Neural crest cell (in vitro differentiated cells): ENCODE measurements around the gene MICALL1. TPM values are rescaled to one million over a fixed set of nuclear protein-coding genes. Genes with fewer than 3 reads are reported as not detected.
A peak's percentile ranks its signal among the peaks of the same experiment; 100 is the strongest.

Source experiments
- DNase-seq: peaks from one replicate; pipeline ENCODE4 v3.0.0; 2021; ENCODE audit warnings: low read depth, mixed read lengths, low spot score
- H3K27ac Mint-ChIP-seq: one replicate; pipeline ENCODE4 v1.8.0; 2021; ENCODE audit warnings: mild to moderate bottlenecking, mixed read lengths; ENCODE audit not compliant: unreplicated experiment
- H3K27me3 Mint-ChIP-seq: 2 replicates; pipeline ENCODE4 v1.8.0; 2021; ENCODE audit warnings: low read depth, mild to moderate bottlenecking, mixed read lengths
- H3K36me3 Mint-ChIP-seq: 2 replicates; pipeline ENCODE4 v1.8.0; 2021; ENCODE audit warnings: low read depth, mild to moderate bottlenecking, mixed read lengths
- H3K4me1 Mint-ChIP-seq: 2 replicates; pipeline ENCODE4 v1.8.0; 2021; ENCODE audit warnings: mixed read lengths
- H3K4me3 Mint-ChIP-seq: one replicate; pipeline ENCODE4 v1.8.0; 2021; ENCODE audit warnings: mild to moderate bottlenecking, mixed read lengths
- H3K9me3 Mint-ChIP-seq: 2 replicates; pipeline ENCODE4 v1.8.0; 2021; ENCODE audit warnings: mixed read lengths
- CTCF ChIP-seq: fragments of 200-600 bp; sonication (generic); conservative IDR thresholded peaks from 2 replicates; pipeline ENCODE4 v1.5.0; 2021; ENCODE audit warnings: antibody characterized with exemption, mild to moderate bottlenecking
- total RNA-seq: library from RNA; stranded (reverse); gene quantifications from 2 replicates; pipeline ENCODE4 v1.2.1, GENCODE V29; 2021

MICALL1 gene
- total RNA-seq, 1 donor from 2014 or later, result 49.1 TPM

- no peak for TF ChIP-seq CTCF
- DNase-seq, result no peak
- Mint-ChIP-seq H3K27me3 (peaks cover 56% of the 10 kb centered on the region), H3K4me1 (peaks cover 64% of the 10 kb centered on the region), H3K36me3 (peaks cover 38% of the 10 kb centered on the region), H3K4me3 (peak overlapping the region; percentile 92), H3K9me3 (no peaks in the 10 kb centered on the region), H3K27ac (peak overlapping the region; percentile 95)
Observed at GRCh38 chr22:37967637-37968451, 61.7 kb downstream of the MICALL1 start.

GRCh38 chr22:37968452-37969251, 62.6 kb downstream of the MICALL1 start:
- Mint-ChIP-seq H3K4me1 (peaks cover 64% of the 10 kb centered on the region), H3K27me3 (peaks cover 58% of the 10 kb centered on the region), H3K4me3 (peak overlapping the region; percentile 92), H3K36me3 (peaks cover 41% of the 10 kb centered on the region), H3K27ac (peak overlapping the region; percentile 95), H3K9me3 (no peaks in the 10 kb centered on the region)
- no peak for TF ChIP-seq CTCF
- no peak for DNase-seq

GRCh38 chr22:37970864-37971263, 64.8 kb downstream of the MICALL1 start:
- peak overlapping the region; percentile 84 for H3K4me3 Mint-ChIP-seq
- no peaks in the 10 kb centered on the region for H3K9me3 Mint-ChIP-seq
- no peak for DNase-seq
- no peak for TF ChIP-seq CTCF
- no peak overlapping the region for H3K27ac Mint-ChIP-seq
- peaks cover 46% of the 10 kb centered on the region for H3K36me3 Mint-ChIP-seq
- H3K27me3 Mint-ChIP-seq, result peaks cover 70% of the 10 kb centered on the region
- peaks cover 75% of the 10 kb centered on the region for H3K4me1 Mint-ChIP-seq

- DNase-seq, result no peak
- peaks cover 72% of the 10 kb centered on the region for H3K27me3 Mint-ChIP-seq
- H3K36me3 Mint-ChIP-seq, result peaks cover 49% of the 10 kb centered on the region
- TF ChIP-seq CTCF, result no peak
- H3K4me3 Mint-ChIP-seq, result peak overlapping the region; percentile 84
- H3K9me3 Mint-ChIP-seq, result no peaks in the 10 kb centered on the region
- peak overlapping the region; percentile 92 for H3K27ac Mint-ChIP-seq
- H3K4me1 Mint-ChIP-seq, result peaks cover 76% of the 10 kb centered on the region
Observed at GRCh38 chr22:37971475-37972434, 65.7 kb downstream of the MICALL1 start.

- no peak for TF ChIP-seq CTCF
- H3K4me3 Mint-ChIP-seq, result peak overlapping the region; percentile 83
- H3K9me3 Mint-ChIP-seq, result no peaks in the 10 kb centered on the region
- no peak for DNase-seq
- H3K36me3 Mint-ChIP-seq, result peaks cover 49% of the 10 kb centered on the region
- H3K27me3 Mint-ChIP-seq, result peaks cover 67% of the 10 kb centered on the region
- peak overlapping the region; percentile 82 for H3K27ac Mint-ChIP-seq
- H3K4me1 Mint-ChIP-seq, result peaks cover 68% of the 10 kb centered on the region
Observed at GRCh38 chr22:37972527-37972926, 66.4 kb downstream of the MICALL1 start.
